Smooth muscle cell (in vitro differentiated cells): Measurements from ENCODE around the gene SNRPA. TPM values are rescaled to one million over a fixed set of nuclear protein-coding genes. Genes with fewer than 3 reads are reported as not detected.

ENCODE experiments used
- DNase-seq: peaks from one replicate; lab custom pipeline; 2025; ENCODE audit not compliant: unreplicated experiment; lab: John Stamatoyannopoulos, UW
- H2AFZ ChIP-seq: fragments of 200-600 bp; sonication (generic); 2 replicates; pipeline ENCODE4 v1.6.0; 2016; ENCODE audit warnings: antibody characterized with exemption, low read depth, mild to moderate bottlenecking
- H3F3A ChIP-seq: fragments of 200-600 bp; sonication (generic); 2 replicates; pipeline ENCODE4 v1.6.0; 2017; ENCODE audit warnings: antibody characterized with exemption, low read depth
- H3K27ac ChIP-seq: fragments of 200-600 bp; sonication (generic); 2 replicates; pipeline ENCODE4 v1.5.1; 2016; ENCODE audit warnings: low read depth, mild to moderate bottlenecking
- H3K27me3 ChIP-seq: fragments of 200-600 bp; sonication (generic); 2 replicates; pipeline ENCODE4 v1.6.1; 2016; ENCODE audit warnings: low read depth, mild to moderate bottlenecking
- H3K36me3 ChIP-seq: fragments of 200-600 bp; sonication (generic); 2 replicates; pipeline ENCODE4 v1.5.1; 2016; ENCODE audit warnings: low read depth
- H3K4me1 ChIP-seq: fragments of 200-600 bp; sonication (generic); 2 replicates; pipeline ENCODE4 v1.5.1; 2016; ENCODE audit warnings: low read depth
- H3K4me2 ChIP-seq: fragments of 200-600 bp; sonication (generic); 2 replicates; pipeline ENCODE4 v1.6.0; 2016; ENCODE audit warnings: mild to moderate bottlenecking
- H3K4me3 ChIP-seq: fragments of 200-600 bp; sonication (generic); 2 replicates; pipeline ENCODE4 v1.5.1; 2016; ENCODE audit warnings: mild to moderate bottlenecking
- H3K79me2 ChIP-seq: fragments of 200-600 bp; sonication (generic); 2 replicates; pipeline ENCODE4 v1.6.0; 2016; ENCODE audit warnings: low read depth, mild to moderate bottlenecking
- H3K9ac ChIP-seq: fragments of 200-600 bp; sonication (generic); 2 replicates; pipeline ENCODE4 v1.6.0; 2016; ENCODE audit warnings: low read depth
- H3K9me3 ChIP-seq: fragments of 200-600 bp; sonication (generic); replicated peaks from 2 replicates; pipeline ENCODE4 v1.5.1; 2016; ENCODE audit warnings: low read depth
- H4K20me1 ChIP-seq: fragments of 200-600 bp; sonication (generic); 2 replicates; pipeline ENCODE4 v1.6.0; 2016; ENCODE audit warnings: low read depth
- CTCF ChIP-seq: fragments of 200-600 bp; sonication (generic); IDR thresholded peaks from 2 replicates; pipeline ENCODE4 v1.5.1; 2017; ENCODE audit warnings: borderline replicate concordance, mild to moderate bottlenecking, antibody characterized with exemption; ENCODE audit not compliant: insufficient read depth, poor library complexity, severe bottlenecking
- WGBS: methylation state at CpG from one replicate; pipeline ENCODE4 v1.1.7; 2016; ENCODE audit warnings: low lambda C conversion rate; 5-methylcytosine and 5-hydroxymethylcytosine counted together
- polyA plus RNA-seq: library from polyadenylated mRNA; unstranded; fragments of >200 nt; fragmentation: Nextera tagmentation; extraction: Ambion mirVana; gene quantifications from 2 replicates; pipeline ENCODE4 v1.2.1, GENCODE V29; 2016
- total RNA-seq: library from RNA; depleted of rRNA; stranded (reverse); fragments of >200 nt; gene quantifications from 2 replicates; pipeline ENCODE4 v1.2.3, GENCODE V29; 2014

SNRPA gene
- total and polyA plus RNA-seq, 2 experiments from 2014 or later, result 30.3 to 87.7 TPM

- H2AFZ ChIP-seq, result no peak overlapping the region
- WGBS, result 86% methylated on average over 3 of the region's 3 CpGs
- peaks cover 49% of the 10 kb centered on the region for H4K20me1 ChIP-seq
- no peak for TF ChIP-seq CTCF
- H3K9ac ChIP-seq, result no peak overlapping the region
- H3K9me3 ChIP-seq, result no peaks in the 10 kb centered on the region
- no peak overlapping the region for H3K4me2 ChIP-seq
- H3K4me3 ChIP-seq, result no peak overlapping the region
- peaks cover 10% of the 10 kb centered on the region for H3K36me3 ChIP-seq
- no peak for DNase-seq
- H3F3A ChIP-seq, result no peaks in the 10 kb centered on the region
- peak overlapping the region; percentile 73 for H3K27ac ChIP-seq
- peaks cover 64% of the 10 kb centered on the region for H3K79me2 ChIP-seq
- peaks cover 6% of the 10 kb centered on the region for H3K4me1 ChIP-seq
- no peaks in the 10 kb centered on the region for H3K27me3 ChIP-seq
These were observed 4.2 kb downstream of the SNRPA start for GRCh38 chr19:40755248-40755624.

- Histone ChIP-seq H3K9ac (no peak overlapping the region), H3F3A (no peaks in the 10 kb centered on the region), H3K27me3 (no peaks in the 10 kb centered on the region), H3K79me2 (peaks cover 64% of the 10 kb centered on the region), H3K4me2 (no peak overlapping the region), H3K27ac (no peak overlapping the region), H3K9me3 (no peaks in the 10 kb centered on the region), H3K36me3 (peaks cover 12% of the 10 kb centered on the region), H3K4me3 (no peak overlapping the region), H2AFZ (no peak overlapping the region), H4K20me1 (peaks cover 51% of the 10 kb centered on the region), H3K4me1 (peaks cover 6% of the 10 kb centered on the region)
- no peak for TF ChIP-seq CTCF
- no peak for DNase-seq
- 96% methylated on average over 8 of the region's 8 CpGs for WGBS
These were observed 4.8 kb downstream of the SNRPA start for GRCh38 chr19:40755791-40756190.

GRCh38 chr19:40756502-40757110 lies 5.6 kb downstream of the SNRPA start:
- Histone ChIP-seq H2AFZ (no peak overlapping the region), H3K9ac (no peak overlapping the region), H3K79me2 (peaks cover 63% of the 10 kb centered on the region), H3F3A (no peaks in the 10 kb centered on the region), H3K9me3 (no peaks in the 10 kb centered on the region), H3K4me2 (no peak overlapping the region), H4K20me1 (peaks cover 51% of the 10 kb centered on the region), H3K27me3 (no peaks in the 10 kb centered on the region), H3K27ac (no peak overlapping the region), H3K4me1 (peaks cover 6% of the 10 kb centered on the region), H3K36me3 (peaks cover 12% of the 10 kb centered on the region), H3K4me3 (no peak overlapping the region)
- 79% methylated on average over 11 of the region's 11 CpGs for WGBS
- no peak for TF ChIP-seq CTCF
- no peak for DNase-seq

- Histone ChIP-seq H3F3A (peaks cover 2% of the 10 kb centered on the region), H4K20me1 (peaks cover 51% of the 10 kb centered on the region), H2AFZ (no peak overlapping the region), H3K4me2 (no peak overlapping the region), H3K4me3 (no peak overlapping the region), H3K27ac (no peak overlapping the region), H3K27me3 (no peaks in the 10 kb centered on the region), H3K79me2 (peaks cover 47% of the 10 kb centered on the region), H3K4me1 (no peaks in the 10 kb centered on the region), H3K9me3 (no peaks in the 10 kb centered on the region), H3K36me3 (peaks cover 12% of the 10 kb centered on the region), H3K9ac (no peak overlapping the region)
- TF ChIP-seq CTCF, result no peak
- WGBS, result 100% methylated on average over 3 of the region's 3 CpGs
- DNase-seq, result no peak
These were observed 7.5 kb downstream of the SNRPA start for GRCh38 chr19:40758491-40758890.
